Neural cell (in vitro differentiated cells): ENCODE results near the gene SEC14L1. TPM values are rescaled to one million over a fixed set of nuclear protein-coding genes. Genes with fewer than 3 reads are reported as not detected.

ENCODE experiments used
- H2AFZ ChIP-seq: fragments of 200-600, 300-800 bp; sonication (generic), shearing (Covaris generic); 2 replicates; pipeline ENCODE4 v1.6.0; 2014; ENCODE audit warnings: low read depth, mild to moderate bottlenecking, antibody characterized with exemption, low read length, moderate library complexity
- H3F3A ChIP-seq: fragments of 200-600 bp; shearing (Covaris generic); 2 replicates; pipeline ENCODE4 v1.6.1; 2016; ENCODE audit warnings: mild to moderate bottlenecking, moderate library complexity, mixed read lengths, antibody characterized with exemption, low read length; ENCODE audit not compliant: insufficient read depth, poor library complexity, severe bottlenecking
- H3K27ac ChIP-seq: fragments of 200-600, 300-800 bp; sonication (generic), shearing (Covaris generic); 2 replicates; pipeline ENCODE4 v1.5.1; 2014; ENCODE audit warnings: mild to moderate bottlenecking, low read length, moderate library complexity
- H3K27me3 ChIP-seq: fragments of 300-800, 200-600 bp; sonication (generic), shearing (Covaris generic); 2 replicates; pipeline ENCODE4 v1.6.0; 2014; ENCODE audit warnings: mild to moderate bottlenecking, low read depth, low read length, moderate library complexity; ENCODE audit not compliant: insufficient read depth
- H3K36me3 ChIP-seq: fragments of 300-800, 200-600 bp; sonication (generic), shearing (Covaris generic); 2 replicates; pipeline ENCODE4 v1.5.1; 2014; ENCODE audit warnings: mild to moderate bottlenecking, antibody characterized with exemption, low read length, moderate library complexity; ENCODE audit not compliant: insufficient read depth
- H3K4me2 ChIP-seq: fragments of 300-800, 200-600 bp; sonication (generic), shearing (Covaris generic); 2 replicates; pipeline ENCODE4 v1.6.0; 2014; ENCODE audit warnings: mild to moderate bottlenecking, low read length
- H3K4me3 ChIP-seq: fragments of 300-800, 200-600 bp; sonication (generic), shearing (Covaris generic); 2 replicates; pipeline ENCODE4 v1.5.1; 2014; ENCODE audit warnings: mild to moderate bottlenecking, low read length, moderate library complexity
- H3K79me2 ChIP-seq: fragments of 200-600 bp; shearing (Covaris generic); replicated peaks from 2 replicates; pipeline ENCODE4 v1.6.0; 2014; ENCODE audit warnings: mild to moderate bottlenecking, low read length, moderate library complexity; ENCODE audit not compliant: insufficient read depth
- H3K9ac ChIP-seq: fragments of 300-800, 200-600 bp; sonication (generic), shearing (Covaris generic); 2 replicates; pipeline ENCODE4 v1.6.1; 2016; ENCODE audit warnings: mild to moderate bottlenecking, low read length, mixed read lengths
- H3K9me2 ChIP-seq: fragments of 200-600 bp; shearing (Covaris generic); 2 replicates; pipeline ENCODE4 v1.6.1; 2016; ENCODE audit warnings: mild to moderate bottlenecking, low read length, mixed read lengths; ENCODE audit not compliant: insufficient read depth
- H3K9me3 ChIP-seq: fragments of 200-600, 300-800 bp; sonication (generic), shearing (Covaris generic); 2 replicates; pipeline ENCODE4 v1.6.1; 2016; ENCODE audit warnings: mild to moderate bottlenecking, mixed run types, low read length, moderate library complexity, mixed read lengths
- H4K20me1 ChIP-seq: fragments of 200-600 bp; shearing (Covaris generic); 2 replicates; pipeline ENCODE4 v1.6.1; 2016; ENCODE audit warnings: mild to moderate bottlenecking, mixed run types; ENCODE audit not compliant: insufficient read depth
- CTCF ChIP-seq: fragments of 450-650 bp; IDR thresholded peaks from 2 replicates; pipeline ENCODE4 v1.5.1; 2014; ENCODE audit warnings: antibody characterized with exemption, mild to moderate bottlenecking, moderate library complexity; ENCODE audit not compliant: poor library complexity, severe bottlenecking
- EP300 ChIP-seq: fragments of 450-650 bp; conservative IDR thresholded peaks from 2 replicates; pipeline ENCODE4 v1.6.1; 2014; ENCODE audit warnings: antibody characterized with exemption, mild to moderate bottlenecking, moderate library complexity; ENCODE audit not compliant: poor library complexity, severe bottlenecking
- EZH2 ChIP-seq: fragments of 200-600, 300-800 bp; shearing (Covaris generic), sonication (generic); IDR thresholded peaks from 2 replicates; pipeline ENCODE4 v1.6.1; 2014; ENCODE audit warnings: antibody characterized with exemption, low read length, borderline replicate concordance, mild to moderate bottlenecking; ENCODE audit not compliant: insufficient read depth, poor library complexity, severe bottlenecking
- MXI1 ChIP-seq: fragments of 450-650 bp; conservative IDR thresholded peaks from 2 replicates; pipeline ENCODE4 v1.6.1; 2014; ENCODE audit warnings: antibody characterized with exemption, mild to moderate bottlenecking; ENCODE audit not compliant: poor library complexity, severe bottlenecking
- POLR2AphosphoS5 ChIP-seq: IDR thresholded peaks from 2 replicates; pipeline ENCODE4 v1.6.1; 2012
- RAD21 ChIP-seq: fragments of 450-650 bp; conservative IDR thresholded peaks from 2 replicates; pipeline ENCODE4 v1.6.1; 2014; ENCODE audit warnings: antibody characterized with exemption, mild to moderate bottlenecking, moderate library complexity
- REST ChIP-seq: IDR thresholded peaks from 2 replicates; pipeline ENCODE4 v1.6.1; 2012; ENCODE audit warnings: borderline replicate concordance
- SMC3 ChIP-seq: fragments of 450-650 bp; conservative IDR thresholded peaks from 2 replicates; pipeline ENCODE4 v1.6.1; 2014; ENCODE audit warnings: antibody characterized with exemption, mild to moderate bottlenecking, moderate library complexity; ENCODE audit not compliant: poor library complexity
- TAF1 ChIP-seq: IDR thresholded peaks from 2 replicates; pipeline ENCODE4 v1.6.1; 2012; ENCODE audit warnings: low read depth
- polyA plus RNA-seq: library from polyadenylated mRNA; depleted of rRNA; stranded (reverse); fragments of >200 nt; gene quantifications from 2 replicates; pipeline ENCODE4 v1.2.3, GENCODE V29; 2014

The SEC14L1 gene
- polyA plus RNA-seq, 1 donor from 2014 or later = 40.4 TPM

DNA sequence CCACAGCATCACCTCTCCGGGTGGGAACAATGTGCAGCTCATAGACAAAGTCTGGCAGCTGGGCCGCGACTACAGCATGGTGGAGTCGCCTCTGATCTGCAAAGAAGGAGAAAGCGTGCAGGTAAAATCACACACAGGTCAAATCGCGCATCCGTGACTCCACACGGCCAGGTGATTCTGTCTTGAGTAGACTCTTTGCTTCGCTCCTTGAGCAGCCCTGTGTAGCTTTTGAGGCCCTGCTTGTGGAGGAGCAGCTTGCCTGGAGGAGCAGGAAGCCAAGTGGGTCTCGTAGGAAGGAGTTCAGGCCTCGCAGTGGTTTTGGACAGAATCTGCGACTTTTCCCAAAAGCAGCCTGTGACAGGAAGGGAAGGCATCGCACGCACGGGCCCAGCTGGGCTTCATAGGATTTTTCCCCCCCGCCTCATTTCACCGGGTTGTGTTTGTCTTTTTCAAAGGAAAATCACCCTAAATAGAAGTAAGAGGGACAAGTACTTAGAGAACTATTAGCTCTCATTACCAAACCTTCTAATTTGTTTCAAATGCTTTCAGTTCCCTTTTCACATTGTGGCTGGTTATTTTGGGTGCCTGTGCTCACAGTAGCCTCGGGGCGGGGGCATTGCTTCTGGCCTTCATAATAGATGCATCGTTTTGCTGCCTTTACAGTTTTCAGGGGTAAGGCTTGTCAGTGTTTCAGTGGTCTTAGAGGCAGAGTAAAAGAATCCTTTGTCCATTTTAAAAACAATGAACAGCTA, 71.5 kb downstream of the SEC14L1 start:
- H3K27me3 ChIP-seq = no peaks in the 10 kb centered on the region
- no peak overlapping the region for H3K27ac ChIP-seq
- no peaks in the 10 kb centered on the region for H3F3A ChIP-seq
- H4K20me1 ChIP-seq = no peaks in the 10 kb centered on the region
- TF ChIP-seq REST = no peak
- TF ChIP-seq TAF1 = no peak
- TF ChIP-seq SMC3 = no peak
- TF ChIP-seq RAD21 = no peak
- TF ChIP-seq EZH2 = no peak
- TF ChIP-seq MXI1 = no peak
- TF ChIP-seq EP300 = no peak
- TF ChIP-seq CTCF = no peak
- no peaks in the 10 kb centered on the region for H3K79me2 ChIP-seq
- no peaks in the 10 kb centered on the region for H3K9me3 ChIP-seq
- H3K4me2 ChIP-seq = no peak overlapping the region
- no peak overlapping the region for H2AFZ ChIP-seq
- H3K9me2 ChIP-seq = no peaks in the 10 kb centered on the region
- peaks cover 3% of the 10 kb centered on the region for H3K36me3 ChIP-seq
- H3K9ac ChIP-seq = no peak overlapping the region
- H3K4me3 ChIP-seq = no peak overlapping the region

- Histone ChIP-seq H3K9ac (no peak overlapping the region), H3K9me3 (no peaks in the 10 kb centered on the region), H3K27ac (no peak overlapping the region), H2AFZ (no peak overlapping the region), H3K36me3 (peaks cover 3% of the 10 kb centered on the region), H3K4me2 (no peak overlapping the region), H3K79me2 (no peaks in the 10 kb centered on the region), H4K20me1 (no peaks in the 10 kb centered on the region), H3K9me2 (no peaks in the 10 kb centered on the region), H3F3A (no peaks in the 10 kb centered on the region), H3K4me3 (no peak overlapping the region), H3K27me3 (no peaks in the 10 kb centered on the region)
- TF ChIP-seq MXI1 (no peak), SMC3 (no peak), EZH2 (no peak), POLR2AphosphoS5 (no peak), REST (no peak), EP300 (no peak), RAD21 (no peak), CTCF (no peak), TAF1 (no peak)
Observed at GRCh38 chr17:77212833-77213777, 72.3 kb downstream of the SEC14L1 start.
